ENCODE results near the gene ADRA2B. TPM values are rescaled to one million over a fixed set of nuclear protein-coding genes. Genes with fewer than 3 reads are reported as not detected.
A peak's percentile ranks its signal among the peaks of the same experiment; 100 is the strongest.

ADRA2B gene
- total and polyA plus RNA-seq, 8 donors: 0.04 to 1.5 (median 0.34) TPM

DNA sequence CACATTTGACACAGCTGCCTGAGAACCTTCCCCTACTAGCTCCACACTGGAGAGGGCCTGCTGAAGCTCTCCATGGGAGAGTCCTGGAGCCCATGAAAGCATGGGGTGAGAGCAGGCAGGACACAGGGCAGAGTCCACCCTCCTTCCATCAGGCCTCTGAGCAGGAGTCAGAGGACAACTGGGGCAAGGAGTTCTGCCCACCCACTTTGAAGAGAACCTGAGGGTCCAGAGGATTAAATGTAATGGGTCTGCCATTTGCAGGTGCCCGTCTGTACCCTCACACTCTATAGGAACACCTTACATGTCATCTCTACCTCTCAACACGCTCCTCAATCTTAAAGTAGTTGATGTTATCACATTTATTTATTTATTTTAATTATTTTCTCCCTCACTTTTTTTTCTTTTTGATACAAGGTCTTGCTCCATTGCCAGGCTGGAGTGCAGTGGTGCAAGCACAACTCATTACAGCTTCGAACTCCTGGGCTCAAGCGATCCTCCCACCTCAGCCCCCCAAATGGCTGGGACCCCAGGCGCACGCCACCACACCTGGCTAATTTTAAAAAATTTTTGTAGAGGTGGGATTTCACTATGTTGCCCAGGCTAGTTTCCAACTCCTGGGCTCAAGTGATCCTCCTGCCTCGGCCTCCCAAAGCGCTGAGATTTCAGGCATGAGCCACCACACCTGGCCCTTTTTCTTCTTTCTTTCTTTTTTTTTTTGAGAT lies 10.2 kb downstream of the ADRA2B start:
- no peaks in the 10 kb centered on the region for H3K9me3 ChIP-seq
- no peaks in the 10 kb centered on the region for H3K36me3 ChIP-seq
- DNase-seq: peak in 1 of 6 donors; percentile 32
- no peak for ATAC-seq
- no peak overlapping the region for H3K27ac ChIP-seq
- 93 to 98% methylated on average over 8 of the region's 8 CpGs for WGBS, 2 donors
- intact Hi-C loops (cut with DNase I): no loop called here
- no peaks in the 10 kb centered on the region for H3K27me3 ChIP-seq
- H3K4me1 ChIP-seq: no peaks in the 10 kb centered on the region
- no peak overlapping the region for H3K4me3 ChIP-seq
- TF ChIP-seq, protein P1, sequence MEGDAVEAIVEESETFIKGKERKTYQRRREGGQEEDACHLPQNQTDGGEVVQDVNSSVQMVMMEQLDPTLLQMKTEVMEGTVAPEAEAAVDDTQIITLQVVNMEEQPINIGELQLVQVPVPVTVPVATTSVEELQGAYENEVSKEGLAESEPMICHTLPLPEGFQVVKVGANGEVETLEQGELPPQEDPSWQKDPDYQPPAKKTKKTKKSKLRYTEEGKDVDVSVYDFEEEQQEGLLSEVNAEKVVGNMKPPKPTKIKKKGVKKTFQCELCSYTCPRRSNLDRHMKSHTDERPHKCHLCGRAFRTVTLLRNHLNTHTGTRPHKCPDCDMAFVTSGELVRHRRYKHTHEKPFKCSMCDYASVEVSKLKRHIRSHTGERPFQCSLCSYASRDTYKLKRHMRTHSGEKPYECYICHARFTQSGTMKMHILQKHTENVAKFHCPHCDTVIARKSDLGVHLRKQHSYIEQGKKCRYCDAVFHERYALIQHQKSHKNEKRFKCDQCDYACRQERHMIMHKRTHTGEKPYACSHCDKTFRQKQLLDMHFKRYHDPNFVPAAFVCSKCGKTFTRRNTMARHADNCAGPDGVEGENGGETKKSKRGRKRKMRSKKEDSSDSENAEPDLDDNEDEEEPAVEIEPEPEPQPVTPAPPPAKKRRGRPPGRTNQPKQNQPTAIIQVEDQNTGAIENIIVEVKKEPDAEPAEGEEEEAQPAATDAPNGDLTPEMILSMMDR (IDR thresholded peaks at IDR 0.05): no peak
- no peak for FAIRE-seq

DNA sequence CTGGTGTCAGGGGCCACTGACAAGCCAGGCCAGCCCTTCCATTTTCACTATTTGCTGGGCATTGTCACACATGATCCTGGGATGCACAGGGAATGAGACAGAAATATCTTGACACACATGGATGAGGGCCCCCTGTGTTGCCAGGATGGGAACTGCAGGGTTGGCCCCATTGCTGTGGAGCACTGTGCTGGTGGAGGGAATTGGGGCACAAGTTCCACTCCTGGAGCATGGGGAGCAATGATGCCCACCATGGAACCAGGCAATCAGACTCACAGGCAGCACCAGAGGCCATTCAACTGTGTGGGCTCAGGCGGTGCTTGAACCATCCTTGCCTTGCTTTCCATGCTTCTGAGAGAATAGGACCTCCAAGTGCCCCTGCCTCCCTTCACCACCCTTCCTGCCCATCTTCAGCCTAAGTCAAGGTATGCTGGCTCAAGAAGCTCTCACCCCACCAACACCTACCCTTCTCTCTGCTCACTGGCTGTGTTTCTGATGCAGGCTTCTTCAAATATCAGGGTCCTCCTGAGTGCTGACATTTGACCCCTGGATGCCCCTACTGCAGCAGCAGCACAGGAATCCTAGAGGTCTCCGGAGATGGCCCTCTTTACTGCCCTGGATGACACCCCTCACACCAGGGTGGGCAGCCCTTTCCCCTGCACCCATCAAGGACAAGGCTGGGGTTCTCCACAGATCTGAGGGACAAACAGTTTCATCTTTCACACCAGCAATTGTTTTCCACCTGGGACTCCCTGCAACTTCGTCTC lies 11.0 kb downstream of the ADRA2B start:
- 78 to 94% methylated on average over 3 of the region's 3 CpGs for WGBS, 2 donors
- no peaks in the 10 kb centered on the region for H3K4me1 ChIP-seq
- H3K27me3 ChIP-seq: no peaks in the 10 kb centered on the region
- TF ChIP-seq, protein P1 (IDR thresholded peaks at IDR 0.05): no peak
- ATAC-seq: no peak
- H3K9me3 ChIP-seq: no peaks in the 10 kb centered on the region
- intact Hi-C loops (cut with DNase I): no loop called here
- no peak overlapping the region for H3K27ac ChIP-seq
- H3K4me3 ChIP-seq: no peak overlapping the region
- FAIRE-seq: no peak
- no peak for DNase-seq
- no peaks in the 10 kb centered on the region for H3K36me3 ChIP-seq

DNA sequence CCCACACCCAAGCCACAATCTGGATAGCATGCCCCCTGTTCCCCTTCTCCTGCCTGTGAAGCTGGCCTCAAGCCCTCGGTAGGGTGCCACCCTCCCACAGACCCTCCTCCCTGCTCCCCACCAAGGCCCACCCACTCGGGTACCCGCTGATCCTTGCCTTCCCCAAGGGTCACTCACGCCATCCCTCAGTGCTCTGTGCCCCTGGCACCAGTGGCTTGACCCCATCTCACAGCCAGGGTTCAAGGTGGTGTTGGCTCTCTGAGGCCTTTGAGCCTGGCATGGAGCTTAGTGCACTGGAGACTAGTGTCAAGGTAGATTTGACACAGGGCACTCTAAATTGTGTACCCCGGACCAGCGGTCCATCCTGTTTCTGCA lies 11.9 kb downstream of the ADRA2B start:
- DNase-seq (peak in 1 of 6 donors; percentile 49), FAIRE-seq (no peak), ATAC-seq (no peak)
- no peak overlapping the region for H3K4me3 ChIP-seq
- H3K27ac ChIP-seq: no peak overlapping the region
- no peaks in the 10 kb centered on the region for H3K9me3 ChIP-seq
- WGBS, 2 donors: 87 to 90% methylated on average over 6 of the region's 6 CpGs
- intact Hi-C loops (cut with DNase I): no loop called here
- TF ChIP-seq, protein P1 (IDR thresholded peaks at IDR 0.05): no peak
- no peaks in the 10 kb centered on the region for H3K27me3 ChIP-seq
- no peaks in the 10 kb centered on the region for H3K4me1 ChIP-seq
- no peaks in the 10 kb centered on the region for H3K36me3 ChIP-seq

DNA sequence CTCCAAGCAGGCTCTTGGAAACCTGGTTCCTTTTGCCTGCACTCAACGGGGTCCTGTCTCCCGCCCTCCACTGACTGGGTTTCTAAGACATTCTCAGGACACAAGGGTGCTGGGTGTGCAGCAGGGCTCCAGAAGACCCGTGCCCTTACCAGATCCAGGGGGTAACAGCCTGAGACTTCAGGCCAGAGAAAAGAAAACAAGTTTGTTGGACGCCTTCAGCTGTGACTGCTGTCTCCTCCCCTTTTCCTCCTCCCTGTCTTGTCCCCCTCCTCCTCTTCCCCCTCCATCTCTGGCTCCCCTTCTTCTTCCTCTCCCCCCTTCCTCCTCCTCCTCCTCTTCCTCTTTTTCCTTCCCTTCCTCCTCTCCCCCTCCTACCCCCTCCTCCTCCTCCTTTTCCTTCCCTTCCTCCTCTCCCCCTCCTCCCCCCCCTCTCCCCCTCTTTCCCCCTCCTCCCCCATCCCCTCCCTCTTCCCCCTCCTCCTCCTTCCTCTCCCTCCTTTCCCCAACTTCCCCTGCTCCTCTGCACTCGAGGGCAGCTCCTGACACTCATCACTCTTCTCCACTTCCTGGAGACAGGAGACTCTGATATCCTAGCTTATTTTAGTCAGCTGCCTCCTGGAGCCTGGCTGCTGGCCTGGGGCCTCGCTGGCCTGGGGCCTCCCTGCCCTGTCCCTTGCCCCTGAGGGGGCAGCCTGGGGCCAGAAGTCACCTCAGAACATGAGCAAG lies 12.4 kb downstream of the ADRA2B start:
- Histone ChIP-seq H3K9me3 (no peaks in the 10 kb centered on the region), H3K4me1 (no peaks in the 10 kb centered on the region), H3K27ac (no peak overlapping the region), H3K4me3 (no peak overlapping the region), H3K36me3 (no peaks in the 10 kb centered on the region), H3K27me3 (no peaks in the 10 kb centered on the region)
- intact Hi-C loops (cut with DNase I): no loop called here
- TF ChIP-seq, protein P1 (IDR thresholded peaks at IDR 0.05): no peak
- FAIRE-seq (no peak), ATAC-seq (no peak), DNase-seq (peak in 1 of 6 donors; percentile 34)
- WGBS, 2 donors: 46 to 61% methylated on average over 5 to 6 of the region's 6 CpGs

All from pancreas (tissue), 10 donors.